Ovary (tissue), 3 donors: ENCODE results near the gene COMMD10.

ENCODE experiments used
- EP300 ChIP-seq: sonication (generic); formaldehyde crosslinking; IDR thresholded peaks from one replicate; pipeline ENCODE4 v1.6.1; 2017; ENCODE audit warnings: antibody characterized with exemption
- POLR2A ChIP-seq: fragments of 450-650 bp; IDR thresholded peaks from one replicate; pipeline ENCODE4 v1.6.1; 2017; ENCODE audit warnings: antibody characterized with exemption, mild to moderate bottlenecking, moderate library complexity
- TF ChIP-seq, protein P1 (sequence below), 3 donors: fragments of 450-650 bp in 2 of 3; fragments of 200-600 bp in 1 of 3; IDR thresholded peaks; one replicate each; pipeline versions ENCODE4 v1.5.1 to v1.8.0; 2016 to 2022; ENCODE audit warnings: antibody characterized with exemption in 3 of 3, mild to moderate bottlenecking in 1 of 3
- donor health status: DM: no; HTN: no; CAD: no.

DNA sequence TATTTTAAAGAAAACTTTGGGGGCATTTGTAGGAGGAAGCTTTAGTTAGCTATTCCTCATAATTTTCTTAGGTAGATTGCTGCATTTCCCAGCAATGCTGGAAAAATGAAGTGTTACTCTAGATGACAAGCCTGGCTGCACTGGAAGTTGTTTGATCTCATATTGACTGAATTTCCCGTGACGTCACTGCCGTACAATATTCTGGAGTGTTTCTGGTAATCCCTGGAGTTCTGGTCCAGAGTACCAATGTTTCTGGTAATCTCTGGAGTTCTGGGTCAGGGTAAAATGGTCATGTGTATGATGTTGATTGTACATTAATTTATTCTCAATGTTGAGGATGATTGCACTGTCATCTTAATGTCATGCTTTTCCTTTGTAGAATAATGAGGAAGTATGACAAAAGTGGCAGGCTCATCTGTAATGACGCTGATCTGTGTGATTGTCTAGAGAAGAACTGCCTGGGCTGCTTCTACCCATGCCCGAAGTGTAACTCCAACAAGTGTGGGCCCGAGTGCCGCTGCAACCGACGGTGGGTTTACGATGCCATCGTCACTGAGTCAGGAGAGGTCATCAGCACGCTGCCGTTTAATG, 26.4 kb upstream of the COMMD10 start:
- TF ChIP-seq, protein P1, sequence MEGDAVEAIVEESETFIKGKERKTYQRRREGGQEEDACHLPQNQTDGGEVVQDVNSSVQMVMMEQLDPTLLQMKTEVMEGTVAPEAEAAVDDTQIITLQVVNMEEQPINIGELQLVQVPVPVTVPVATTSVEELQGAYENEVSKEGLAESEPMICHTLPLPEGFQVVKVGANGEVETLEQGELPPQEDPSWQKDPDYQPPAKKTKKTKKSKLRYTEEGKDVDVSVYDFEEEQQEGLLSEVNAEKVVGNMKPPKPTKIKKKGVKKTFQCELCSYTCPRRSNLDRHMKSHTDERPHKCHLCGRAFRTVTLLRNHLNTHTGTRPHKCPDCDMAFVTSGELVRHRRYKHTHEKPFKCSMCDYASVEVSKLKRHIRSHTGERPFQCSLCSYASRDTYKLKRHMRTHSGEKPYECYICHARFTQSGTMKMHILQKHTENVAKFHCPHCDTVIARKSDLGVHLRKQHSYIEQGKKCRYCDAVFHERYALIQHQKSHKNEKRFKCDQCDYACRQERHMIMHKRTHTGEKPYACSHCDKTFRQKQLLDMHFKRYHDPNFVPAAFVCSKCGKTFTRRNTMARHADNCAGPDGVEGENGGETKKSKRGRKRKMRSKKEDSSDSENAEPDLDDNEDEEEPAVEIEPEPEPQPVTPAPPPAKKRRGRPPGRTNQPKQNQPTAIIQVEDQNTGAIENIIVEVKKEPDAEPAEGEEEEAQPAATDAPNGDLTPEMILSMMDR (IDR thresholded peaks at IDR 0.05) = no peak
- TF ChIP-seq POLR2A (no peak), EP300 (no peak)
